Endothelial cell of umbilical vein (primary cell): Measurements from ENCODE around the gene HOXB6. TPM values are rescaled to one million over a fixed set of nuclear protein-coding genes. Genes with fewer than 3 reads are reported as not detected.

ENCODE experiments used
- BruUV-seq: library from RNA; stranded (reverse); fragments of 400-500 nt; replicated peaks from 2 replicates; lab custom pipeline; 2021; lab: Mats Ljungman, UMichigan
- CTCF ChIA-PET: fragments of 300-600, 350-600 bp; sonication (Branson Sonifier 250); formaldehyde crosslinking; loops from one replicate; lab custom pipeline; 2021; ENCODE audit warnings: antibody characterized with exemption, inconsistent platforms; lab: Charles Lee
- POLR2A ChIA-PET: fragments of 300-600, 350-600 bp; sonication (Branson Sonifier 250); formaldehyde crosslinking; loops from one replicate; lab custom pipeline; 2021; ENCODE audit warnings: antibody characterized with exemption, inconsistent platforms; lab: Charles Lee
- DNase-seq: peaks from one replicate; pipeline ENCODE4 v3.0.0-alpha.2; 2011; ENCODE audit warnings: low read depth, low spot score
- FAIRE-seq: peaks from 2 replicates; lab custom pipeline; 2011; peaks lifted over from hg19 to GRCh38; lab: Jason Lieb, UNC
- H2AFZ ChIP-seq: 2 replicates; pipeline ENCODE4 v1.6.0; 2012; ENCODE audit warnings: low read depth, low read length, control low read depth, inconsistent platforms
- H3K27ac ChIP-seq: 2 replicates; pipeline ENCODE4 v1.5.1; 2011; ENCODE audit warnings: low read depth, mild to moderate bottlenecking, control low read depth, low read length, moderate library complexity; ENCODE audit not compliant: insufficient read depth
- H3K27me3 ChIP-seq, 2 experiments: 2 replicates each; pipeline versions ENCODE4 v1.6.0 to v1.6.1; 2011; ENCODE audit warnings: low read length in 2 of 2, mixed read lengths in 1 of 2; ENCODE audit not compliant: control insufficient read depth in 2 of 2, insufficient read depth in 2 of 2
- H3K36me3 ChIP-seq, 2 experiments: 2 replicates in 1 of 2; 3 replicates in 1 of 2; pipeline ENCODE4 v1.5.1; 2011; ENCODE audit warnings: low read length in 2 of 2, mild to moderate bottlenecking in 1 of 2, moderate library complexity in 1 of 2; ENCODE audit not compliant: control insufficient read depth in 2 of 2, insufficient read depth in 2 of 2; ENCODE audit errors: extremely low read depth in 1 of 2
- H3K4me1 ChIP-seq: 3 replicates; pipeline ENCODE4 v1.5.1; 2011; ENCODE audit warnings: mild to moderate bottlenecking, low read length; ENCODE audit not compliant: control insufficient read depth, insufficient read depth; ENCODE audit errors: extremely low read depth
- H3K4me2 ChIP-seq: 2 replicates; pipeline ENCODE4 v1.6.1; 2011; ENCODE audit warnings: low read length, control low read depth, mixed read lengths; ENCODE audit not compliant: insufficient read depth
- H3K4me3 ChIP-seq, 3 experiments: fragments of 200-600 bp in 1 of 3; sonication (generic), shearing (Covaris generic) in 1 of 3; replicated peaks in 1 of 3; 2 replicates each; pipeline ENCODE4 v1.5.1; 2011 to 2016; ENCODE audit warnings: control low read depth in 3 of 3, low read length in 3 of 3, mild to moderate bottlenecking in 2 of 3, inconsistent platforms in 1 of 3, low read depth in 1 of 3, moderate library complexity in 1 of 3; ENCODE audit not compliant: insufficient read depth in 1 of 3
- H3K79me2 ChIP-seq: 2 replicates; pipeline ENCODE4 v1.6.0; 2012; ENCODE audit warnings: low read length, inconsistent platforms; ENCODE audit not compliant: control insufficient read depth, insufficient read depth
- H3K9ac ChIP-seq: replicated peaks from 2 replicates; pipeline ENCODE3; 2011; ENCODE audit warnings: low read length, control low read depth; ENCODE audit not compliant: insufficient read depth; ENCODE audit errors: extremely low read depth
- H3K9me1 ChIP-seq: replicated peaks from 3 replicates; pipeline ENCODE4 v1.6.0; 2011; ENCODE audit warnings: mild to moderate bottlenecking, low read length; ENCODE audit not compliant: control insufficient read depth, insufficient read depth; ENCODE audit errors: extremely low read depth
- H3K9me3 ChIP-seq: replicated peaks from 2 replicates; pipeline ENCODE4 v1.5.1; 2012; ENCODE audit warnings: low read length, inconsistent platforms; ENCODE audit not compliant: control insufficient read depth, insufficient read depth
- H4K20me1 ChIP-seq: replicated peaks from 2 replicates; pipeline ENCODE3; 2011; ENCODE audit warnings: mild to moderate bottlenecking, low read length; ENCODE audit not compliant: control insufficient read depth, insufficient read depth; ENCODE audit errors: extremely low read depth
- CTCF ChIP-seq, 2 donors: IDR thresholded peaks; 1 replicate in 1 of 2; 2 replicates in 1 of 2; pipeline ENCODE4 v1.5.1; 2011; ENCODE audit warnings: low read length in 2 of 2, mild to moderate bottlenecking in 2 of 2, moderate library complexity in 2 of 2, control low read depth in 1 of 2, inconsistent platforms in 1 of 2, low read depth in 1 of 2; ENCODE audit not compliant: insufficient read depth in 1 of 2; ENCODE audit errors: extremely low read depth in 1 of 2
- MYC ChIP-seq: IDR thresholded peaks from one replicate; pipeline ENCODE4 v1.6.1; 2011; ENCODE audit warnings: mild to moderate bottlenecking, low read depth, low read length
- POLR2A ChIP-seq: IDR thresholded peaks from 2 replicates; pipeline ENCODE4 v1.6.1; 2012; ENCODE audit warnings: low read depth, mild to moderate bottlenecking, control low read depth, low read length
- POLR2AphosphoS5 ChIP-seq: IDR thresholded peaks from 2 replicates; pipeline ENCODE4 v1.6.1; 2012; ENCODE audit warnings: low read depth, mild to moderate bottlenecking, control low read depth, low read length, moderate library complexity; ENCODE audit not compliant: insufficient read depth
- dilution Hi-C: fragments of 300-500 bp; cut with MboI; formaldehyde crosslinking; loops from one replicate; pipeline ENCODE4 v1.15.0; 2019; ENCODE audit warnings: low sequenced_read_pairs; ENCODE audit not compliant: extremely low pct_ligation_motif_present
- intact Hi-C: fragments of 100-400 bp; cut with micrococcal nuclease; formaldehyde crosslinking; loops from one replicate; pipeline ENCODE4 v1.10.0; 2022
- polyA plus RNA-seq, 4 experiments: library from polyadenylated mRNA; depleted of rRNA in 3 of 4; stranded (reverse) in 3 of 4; unstranded in 1 of 4; fragments of >200 nt; gene quantifications; 2 replicates each; pipeline versions ENCODE4 v1.2.1 to v1.2.3, GENCODE V29; 2011 to 2012; ENCODE audit warnings: missing spikeins in 1 of 4
- total RNA-seq: library from RNA; stranded (reverse); gene quantifications from 2 replicates; pipeline ENCODE4 v1.2.3, GENCODE V29; 2021

Gene HOXB6
- total and polyA plus RNA-seq, 2 donors (not counting 3 experiments of a cell fraction or from before 2014, with no cell fraction given) = 8.8 to 24.0 TPM

GRCh38 chr17:48603959-48604769 is 622 bp downstream of the HOXB6 start:
- FAIRE-seq = peak; percentile 96
- Histone ChIP-seq H3K4me1 (peaks cover 23% of the 10 kb centered on the region), H3K27me3 (no peaks in the 10 kb centered on the region), H3K27ac (peak overlapping the region; percentile 54), H3K9me1 (no peaks in the 10 kb centered on the region), H3K9ac (peak overlapping the region; percentile 87), H3K79me2 (peaks cover 57% of the 10 kb centered on the region), H3K9me3 (no peaks in the 10 kb centered on the region), H3K4me3 (peak overlapping the region; percentile 47 to 97 (median 86)), H3K4me2 (peak overlapping the region; percentile 95), H2AFZ (peak overlapping the region; percentile 56), H4K20me1 (no peaks in the 10 kb centered on the region), H3K36me3 (no peaks in the 10 kb centered on the region)
- ChIA-PET CTCF (interaction anchor here (2.0 kb wide), 1 partner anchor 579 kb away, joined by 4 read pairs; no protein-coding TSS in a partner anchor), POLR2A (interaction anchor here (1.0 kb wide), 1 partner anchor 10 kb away, joined by 7 read pairs; the partner anchor contains the start of gene HOXB8)
- peak; percentile 65 for DNase-seq
- dilution Hi-C loops = no loop called here
- TF ChIP-seq MYC (no peak), CTCF (IDR thresholded peaks at IDR 0.05; ENCODE audit: extremely low read depth in 1 of 2, insufficient read depth in 1 of 2, low read depth in 1 of 2, low read length in 2 of 2) (no peak), POLR2A (no peak), POLR2AphosphoS5 (peak; percentile 63)
- BruUV-seq = TSS peak; percentile 17
- intact Hi-C loops = loop anchor here (1.0 kb wide), 1 partner anchor 8 kb away; no protein-coding TSS in a partner anchor
